ENCODE results near the gene FKBP5.
"Not testable (repeated sequence)": the region's sequence is repeated elsewhere in the genome, so short reads cannot be mapped to it uniquely, and the experiment has no call there.

- not testable (repeated sequence) for TF ChIP-seq CTCF, POLR2A (IDR thresholded peaks at IDR 0.05)
These were observed 45.6 kb upstream of the FKBP5 start for GRCh38 chr6:35734319-35734718.
